K562 (cell line): ENCODE results near the gene NDUFS8. TPM values are rescaled to one million over a fixed set of nuclear protein-coding genes. Genes with fewer than 3 reads are reported as not detected.

Source experiments
- FOS ChIP-seq: IDR thresholded peaks from 3 replicates; pipeline ENCODE4 v1.6.1; 2011; ENCODE audit not compliant: insufficient read length; ENCODE audit errors: extremely low read depth
- FOXK2 ChIP-seq, 2 experiments: fragments of 450-650 bp; IDR thresholded peaks in 1 of 2; conservative IDR thresholded peaks in 1 of 2; 2 replicates each; pipeline ENCODE4 v1.6.1; 2016; ENCODE audit warnings: low read depth in 2 of 2, mild to moderate bottlenecking in 1 of 2
- HDAC8 ChIP-seq: fragments of 450-650 bp; IDR thresholded peaks from 2 replicates; pipeline ENCODE4 v1.6.1; 2016; ENCODE audit warnings: mild to moderate bottlenecking, missing genetic modification characterization, moderate library complexity, missing compliant biosample characterization
- KLF10 ChIP-seq: fragments of 250-450 bp; sonication (Bioruptor Pico); IDR thresholded peaks from 2 replicates; pipeline ENCODE4 v1.6.1; 2021; ENCODE audit warnings: matching md5 sums
- MBD2 ChIP-seq: sonication (generic); IDR thresholded peaks from 2 replicates; pipeline ENCODE4 v1.6.1; 2016; ENCODE audit warnings: low read depth, borderline replicate concordance
- MEIS2 ChIP-seq: fragments of 450-650 bp; IDR thresholded peaks from 2 replicates; pipeline ENCODE4 v1.6.1; 2014; ENCODE audit warnings: mild to moderate bottlenecking; ENCODE audit not compliant: partially characterized antibody
- NEUROD1 ChIP-seq: fragments of 150-350 bp; IDR thresholded peaks from 2 replicates; pipeline ENCODE4 v1.6.1; 2014; ENCODE audit warnings: borderline replicate concordance, low read length, low read depth; ENCODE audit not compliant: partially characterized antibody
- ZBTB17 ChIP-seq: fragments of 450-650 bp; formaldehyde crosslinking; IDR thresholded peaks from 2 replicates; pipeline ENCODE4 v1.4.0; 2020; ENCODE audit warnings: mild to moderate bottlenecking
- ZKSCAN1 ChIP-seq: fragments of 150-350 bp; IDR thresholded peaks from 2 replicates; pipeline ENCODE4 v1.6.1; 2016; ENCODE audit warnings: low read depth, low read length
- ZNF146 ChIP-seq: IDR thresholded peaks from one replicate; pipeline ENCODE4 v1.6.1; 2018; ENCODE audit warnings: missing compliant biosample characterization; ENCODE audit not compliant: unreplicated experiment
- ZNF184 ChIP-seq: sonication (generic); formaldehyde crosslinking; IDR thresholded peaks from 2 replicates; pipeline ENCODE4 v1.5.0; 2020; ENCODE audit warnings: missing genetic modification reagents
- ZNF282 ChIP-seq: sonication (generic); formaldehyde crosslinking; IDR thresholded peaks from 2 replicates; pipeline ENCODE4 v1.8.1; 2023; ENCODE audit warnings: missing genetic modification reagents
- ZNF589 ChIP-seq: fragments of 200-800 bp; sonication (Bioruptor generic); IDR thresholded peaks from 2 replicates; pipeline ENCODE4 v1.6.1; 2016; ENCODE audit warnings: low read depth, missing genetic modification characterization, missing compliant biosample characterization
- ZNF717 ChIP-seq: fragments of 250-450 bp; sonication (Bioruptor Pico); IDR thresholded peaks from 2 replicates; pipeline ENCODE4 v1.5.0; 2021
- polyA plus RNA-seq, 8 experiments: library from polyadenylated mRNA; depleted of rRNA in 4 of 8; stranded (reverse) in 5 of 8; unstranded in 3 of 8; fragments of >200 nt; fragmentation: Nextera tagmentation in 2 of 8; fragmentation: Illumina TruSeq in 1 of 8; extraction: Ambion mirVana in 2 of 8; extraction: Trizol in 1 of 8; gene quantifications; 2 replicates each; pipeline versions ENCODE4 v1.2.1 to v1.2.3, GENCODE V29; 2011 to 2014; ENCODE audit warnings: inconsistent platforms in 1 of 8, missing spikeins in 1 of 8
- total RNA-seq, 7 experiments: library from RNA; depleted of rRNA in 6 of 7; stranded (reverse); fragments of >200 nt in 6 of 7; fragmentation: Illumina TruSeq in 2 of 7; extraction: Trizol in 2 of 7; gene quantifications; 2 replicates each; pipeline versions ENCODE4 v1.2.1 to v1.2.3, GENCODE V29; 2011 to 2021; ENCODE audit warnings: low replicate concordance in 1 of 7
- TF ChIP-seq, protein P1 (sequence below), 2 experiments: fragments of 450-650 bp; formaldehyde crosslinking in 1 of 2; IDR thresholded peaks; 2 replicates each; pipeline versions ENCODE4 v1.4.0 to v1.6.1; 2014 to 2020; ENCODE audit warnings: mild to moderate bottlenecking in 2 of 2, borderline replicate concordance in 1 of 2, low read depth in 1 of 2
- TF ChIP-seq, protein P2 (sequence below): sonication (generic); formaldehyde crosslinking; IDR thresholded peaks from 2 replicates; pipeline ENCODE4 v1.8.1; 2022; ENCODE audit warnings: missing genetic modification reagents
- TF ChIP-seq, protein P3 (sequence below): fragments of 450-650 bp; formaldehyde crosslinking; IDR thresholded peaks from 2 replicates; pipeline ENCODE4 v1.4.0; 2020; ENCODE audit warnings: mild to moderate bottlenecking, moderate library complexity

Gene NDUFS8
- total and polyA plus RNA-seq, 9 of the 15 experiments (the other 6 are each of a cell fraction or from before 2014, with no cell fraction given) = 36.5 to 351 (median 101) TPM

DNA sequence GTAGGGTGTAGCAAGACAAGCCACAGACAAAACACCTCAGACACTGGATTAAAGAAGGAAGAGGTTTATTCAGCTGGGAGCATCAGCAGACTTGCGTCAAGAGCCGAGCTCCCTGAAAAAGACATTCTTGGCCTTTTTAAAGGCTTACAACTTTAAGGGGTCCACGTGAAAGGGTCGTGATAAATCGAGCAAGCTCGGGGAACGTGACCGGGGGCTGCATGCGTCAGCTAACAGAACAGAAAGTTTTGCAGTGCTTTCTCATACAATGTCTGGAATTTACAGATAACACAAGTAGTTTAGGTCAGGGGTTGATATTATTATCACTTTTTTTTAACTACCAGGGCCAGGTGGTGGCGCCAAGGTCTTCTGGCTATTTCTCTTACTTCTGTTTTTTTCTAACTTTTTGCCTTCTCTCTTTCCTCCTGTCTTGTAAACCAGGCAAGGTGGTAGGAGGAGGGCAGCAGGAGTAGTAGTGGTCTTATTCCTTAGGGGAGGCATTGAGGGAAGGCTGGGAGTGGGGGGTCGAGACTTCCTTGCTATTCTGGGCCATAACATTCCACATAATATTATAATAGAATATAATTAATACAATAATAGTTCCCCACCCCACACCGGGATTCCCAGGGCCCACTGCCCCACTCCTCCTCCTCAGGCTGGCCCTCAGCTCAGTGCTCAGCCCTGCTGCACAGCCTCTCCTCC lies 20.9 kb upstream of the NDUFS8 start (continued):
- TF ChIP-seq, protein P1, sequence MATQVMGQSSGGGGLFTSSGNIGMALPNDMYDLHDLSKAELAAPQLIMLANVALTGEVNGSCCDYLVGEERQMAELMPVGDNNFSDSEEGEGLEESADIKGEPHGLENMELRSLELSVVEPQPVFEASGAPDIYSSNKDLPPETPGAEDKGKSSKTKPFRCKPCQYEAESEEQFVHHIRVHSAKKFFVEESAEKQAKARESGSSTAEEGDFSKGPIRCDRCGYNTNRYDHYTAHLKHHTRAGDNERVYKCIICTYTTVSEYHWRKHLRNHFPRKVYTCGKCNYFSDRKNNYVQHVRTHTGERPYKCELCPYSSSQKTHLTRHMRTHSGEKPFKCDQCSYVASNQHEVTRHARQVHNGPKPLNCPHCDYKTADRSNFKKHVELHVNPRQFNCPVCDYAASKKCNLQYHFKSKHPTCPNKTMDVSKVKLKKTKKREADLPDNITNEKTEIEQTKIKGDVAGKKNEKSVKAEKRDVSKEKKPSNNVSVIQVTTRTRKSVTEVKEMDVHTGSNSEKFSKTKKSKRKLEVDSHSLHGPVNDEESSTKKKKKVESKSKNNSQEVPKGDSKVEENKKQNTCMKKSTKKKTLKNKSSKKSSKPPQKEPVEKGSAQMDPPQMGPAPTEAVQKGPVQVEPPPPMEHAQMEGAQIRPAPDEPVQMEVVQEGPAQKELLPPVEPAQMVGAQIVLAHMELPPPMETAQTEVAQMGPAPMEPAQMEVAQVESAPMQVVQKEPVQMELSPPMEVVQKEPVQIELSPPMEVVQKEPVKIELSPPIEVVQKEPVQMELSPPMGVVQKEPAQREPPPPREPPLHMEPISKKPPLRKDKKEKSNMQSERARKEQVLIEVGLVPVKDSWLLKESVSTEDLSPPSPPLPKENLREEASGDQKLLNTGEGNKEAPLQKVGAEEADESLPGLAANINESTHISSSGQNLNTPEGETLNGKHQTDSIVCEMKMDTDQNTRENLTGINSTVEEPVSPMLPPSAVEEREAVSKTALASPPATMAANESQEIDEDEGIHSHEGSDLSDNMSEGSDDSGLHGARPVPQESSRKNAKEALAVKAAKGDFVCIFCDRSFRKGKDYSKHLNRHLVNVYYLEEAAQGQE (IDR thresholded peaks at IDR 0.05; ENCODE audit: borderline replicate concordance) = peak; percentile 64; the same call in 1 of the 2 replicates
- TF ChIP-seq, protein P1 (CRISPR knock-in tag; IDR thresholded peaks at IDR 0.05; ENCODE audit: low read depth) = no peak
- TF ChIP-seq MBD2 (no peak; the same call in 1 of the 2 replicates), NEUROD1 (no peak), HDAC8 (tag) (no peak), ZNF184 (CRISPR knock-in tag) (no peak), MEIS2 (no peak), ZNF282 (no peak), ZNF717 (no peak), ZNF146 (CRISPR knock-in tag) (no peak), ZKSCAN1 (no peak), FOS (no peak), KLF10 (CRISPR knock-in tag) (no peak), ZBTB17 (CRISPR knock-in tag) (no peak), ZNF589 (CRISPR knock-in tag) (peak; percentile 81), FOXK2 (conservative IDR thresholded peaks at IDR 0.05 in 1 of 2, IDR thresholded peaks at IDR 0.05 in 1 of 2; ENCODE audit: low read depth in 2 of 2) (peak; percentile 41 to 43; a peak in 3 of 4 replicates)
- TF ChIP-seq, protein P2, sequence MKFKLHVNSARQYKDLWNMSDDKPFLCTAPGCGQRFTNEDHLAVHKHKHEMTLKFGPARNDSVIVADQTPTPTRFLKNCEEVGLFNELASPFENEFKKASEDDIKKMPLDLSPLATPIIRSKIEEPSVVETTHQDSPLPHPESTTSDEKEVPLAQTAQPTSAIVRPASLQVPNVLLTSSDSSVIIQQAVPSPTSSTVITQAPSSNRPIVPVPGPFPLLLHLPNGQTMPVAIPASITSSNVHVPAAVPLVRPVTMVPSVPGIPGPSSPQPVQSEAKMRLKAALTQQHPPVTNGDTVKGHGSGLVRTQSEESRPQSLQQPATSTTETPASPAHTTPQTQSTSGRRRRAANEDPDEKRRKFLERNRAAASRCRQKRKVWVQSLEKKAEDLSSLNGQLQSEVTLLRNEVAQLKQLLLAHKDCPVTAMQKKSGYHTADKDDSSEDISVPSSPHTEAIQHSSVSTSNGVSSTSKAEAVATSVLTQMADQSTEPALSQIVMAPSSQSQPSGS = no peak
- TF ChIP-seq, protein P3, sequence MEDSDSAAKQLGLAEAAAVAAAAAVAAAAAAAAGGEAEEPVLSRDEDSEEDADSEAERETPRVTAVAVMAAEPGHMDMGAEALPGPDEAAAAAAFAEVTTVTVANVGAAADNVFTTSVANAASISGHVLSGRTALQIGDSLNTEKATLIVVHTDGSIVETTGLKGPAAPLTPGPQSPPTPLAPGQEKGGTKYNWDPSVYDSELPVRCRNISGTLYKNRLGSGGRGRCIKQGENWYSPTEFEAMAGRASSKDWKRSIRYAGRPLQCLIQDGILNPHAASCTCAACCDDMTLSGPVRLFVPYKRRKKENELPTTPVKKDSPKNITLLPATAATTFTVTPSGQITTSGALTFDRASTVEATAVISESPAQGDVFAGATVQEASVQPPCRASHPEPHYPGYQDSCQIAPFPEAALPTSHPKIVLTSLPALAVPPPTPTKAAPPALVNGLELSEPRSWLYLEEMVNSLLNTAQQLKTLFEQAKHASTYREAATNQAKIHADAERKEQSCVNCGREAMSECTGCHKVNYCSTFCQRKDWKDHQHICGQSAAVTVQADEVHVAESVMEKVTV (CRISPR knock-in tag) = peak; percentile 52; the same call in 1 of the 2 replicates
